ENCODE results near the gene ZNF816.
A peak's percentile ranks its signal among the peaks of the same experiment; 100 is the strongest.
"Not testable (repeated sequence)": the region's sequence is repeated elsewhere in the genome, so short reads cannot be mapped to it uniquely, and the experiment has no call there.

The ZNF816 gene

DNA sequence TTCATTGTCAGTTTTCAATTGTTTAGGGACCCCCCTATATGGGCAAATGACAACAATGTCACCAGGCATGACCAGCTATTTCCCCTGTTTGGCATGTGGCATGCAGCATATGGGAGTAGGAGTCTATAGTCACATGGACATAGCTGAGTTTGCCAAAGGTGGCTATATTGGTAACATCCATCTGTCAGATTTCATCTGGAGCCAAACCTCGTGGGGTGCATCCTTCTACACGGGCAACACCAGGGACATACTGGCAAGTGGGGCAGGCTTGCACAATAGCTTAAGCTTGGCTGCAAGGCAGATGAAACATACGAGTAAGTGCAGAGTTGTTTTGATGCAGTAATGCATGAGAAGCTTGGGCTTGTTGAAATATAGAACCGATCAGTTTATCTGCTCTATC lies 24.5 kb upstream of the ZNF816 start:
- DNase-seq, result no peak
- H3K4me3 ChIP-seq, result no peak overlapping the region
- H3K27me3 ChIP-seq, result no peaks in the 10 kb centered on the region
- intact Hi-C loops (cut with DNase I; ENCODE audit: low total_unique reads), result no loop called here
- H3K9me3 ChIP-seq, result peaks cover 0 to 7% (median 0%) of the 10 kb centered on the region in 3 donors
- no peak for TF ChIP-seq CTCF (IDR thresholded peaks at IDR 0.05)
- H3K4me1 ChIP-seq, result peaks cover 0 to 8% (median 7%) of the 10 kb centered on the region in 4 donors
- no peak overlapping the region for H3K27ac ChIP-seq
- H3K36me3 ChIP-seq, result peaks cover 14 to 56% (median 53%) of the 10 kb centered on the region in 3 donors

GRCh38 chr19:52983167-52983566 lies 20.5 kb upstream of the ZNF816 start:
- H3K4me1 ChIP-seq; H3K27me3 ChIP-seq; H3K9me3 ChIP-seq; H3K27ac ChIP-seq; H3K4me3 ChIP-seq; intact Hi-C loops (cut with DNase I; ENCODE audit: low total_unique reads); DNase-seq: not testable (repeated sequence)
- H3K36me3 ChIP-seq, result peaks cover 22 to 47% (median 41%) of the 10 kb centered on the region in 3 donors

GRCh38 chr19:52981329-52981728 lies 18.6 kb upstream of the ZNF816 start:
- Histone ChIP-seq H3K9me3 (peaks cover 0 to 7% (median 0%) of the 10 kb centered on the region in 3 donors), H3K4me1 (no peaks in the 10 kb centered on the region), H3K27me3 (no peaks in the 10 kb centered on the region), H3K27ac (no peak overlapping the region), H3K4me3 (no peak overlapping the region), H3K36me3 (peaks cover 22 to 35% (median 31%) of the 10 kb centered on the region in 3 donors)
- DNase-seq, result no peak
- intact Hi-C loops (cut with DNase I; ENCODE audit: low total_unique reads), result no loop called here
- TF ChIP-seq CTCF (IDR thresholded peaks at IDR 0.05), result no peak

- H3K4me1 ChIP-seq, result peaks cover 0 to 8% (median 4%) of the 10 kb centered on the region in 4 donors
- no peak overlapping the region for H3K27ac ChIP-seq
- no peaks in the 10 kb centered on the region for H3K27me3 ChIP-seq
- intact Hi-C loops (cut with DNase I; ENCODE audit: low total_unique reads), result no loop called here
- peaks cover 27 to 36% (median 35%) of the 10 kb centered on the region in 3 donors for H3K36me3 ChIP-seq
- TF ChIP-seq CTCF (IDR thresholded peaks at IDR 0.05), result no peak
- H3K9me3 ChIP-seq, result no peaks in the 10 kb centered on the region
- DNase-seq, result no peak
- H3K4me3 ChIP-seq, result no peak overlapping the region
These were observed 5.1 kb upstream of the ZNF816 start for GRCh38 chr19:52967772-52968171.

GRCh38 chr19:52963247-52963618 lies 552 bp upstream of the ZNF816 start:
- Histone ChIP-seq H3K4me1 (peaks cover 0 to 17% (median 6%) of the 10 kb centered on the region in 4 donors), H3K27me3 (no peaks in the 10 kb centered on the region), H3K27ac (peak overlapping the region; percentile 80 to 84), H3K36me3 (peaks cover 20 to 23% (median 22%) of the 10 kb centered on the region in 3 donors), H3K9me3 (peaks cover 0 to 20% (median 9%) of the 10 kb centered on the region in 3 donors), H3K4me3 (peak overlapping the region; percentile 64 to 77)
- intact Hi-C loops (cut with DNase I; ENCODE audit: low total_unique reads), result loop anchor here (2.0 kb wide), 1 partner anchor 20 kb away; no protein-coding TSS in a partner anchor
- peak in 1 of 2 donors; percentile 66 for DNase-seq
- TF ChIP-seq CTCF (IDR thresholded peaks at IDR 0.05), result no peak

- Histone ChIP-seq H3K4me1 (peaks cover 0 to 17% (median 6%) of the 10 kb centered on the region in 4 donors), H3K27ac (peak overlapping the region; percentile 80 to 84), H3K9me3 (peaks cover 0 to 33% (median 21%) of the 10 kb centered on the region in 3 donors), H3K4me3 (peak overlapping the region; percentile 64 to 77), H3K36me3 (peaks cover 28 to 35% (median 33%) of the 10 kb centered on the region in 3 donors), H3K27me3 (no peaks in the 10 kb centered on the region)
- TF ChIP-seq CTCF (IDR thresholded peaks at IDR 0.05), result no peak
- intact Hi-C loops (cut with DNase I; ENCODE audit: low total_unique reads), result loop anchor here (2.0 kb wide), 1 partner anchor 19 kb away; no protein-coding TSS in a partner anchor
- no peak for DNase-seq
These were observed 700 bp downstream of the ZNF816 start for GRCh38 chr19:52961981-52962380.

Measured in tibial artery (tissue), 4 donors.